SH-SY5Y (cell line): Measurements from ENCODE around the gene DPEP2.

ENCODE experiments used
- GATA2 ChIP-seq: IDR thresholded peaks from 2 replicates; pipeline ENCODE4 v1.6.1; 2011; ENCODE audit warnings: mild to moderate bottlenecking, low read depth, low read length
- GATA3 ChIP-seq: IDR thresholded peaks from 2 replicates; pipeline ENCODE4 v1.6.1; 2011; ENCODE audit warnings: low read depth, mild to moderate bottlenecking, low read length, moderate library complexity

- TF ChIP-seq GATA3 = no peak
- TF ChIP-seq GATA2 = no peak
Observed at GRCh38 chr16:68028996-68029395, 29.7 kb upstream of the DPEP2 start.
